ENCODE measurements around the gene PTCD2. TPM values are rescaled to one million over a fixed set of nuclear protein-coding genes. Genes with fewer than 3 reads are reported as not detected.

The PTCD2 gene
- total and polyA plus RNA-seq, 2 of the 8 experiments (the other 6 are each of a cell fraction or from before 2014, with no cell fraction given): 7.3 to 15.4 TPM

GRCh38 chr5:72271702-72272101 is 48.5 kb upstream of the PTCD2 start:
- no peak overlapping the region for H2BK5ac ChIP-seq (ENCODE audit: low read depth, low read length)
- no peaks in the 10 kb centered on the region; the same call in none of the 2 replicates for H3K79me1 ChIP-seq (ENCODE audit: low read depth, low read length)
- no peak for TF ChIP-seq SP4 (IDR thresholded peaks at IDR 0.05; ENCODE audit: low read length)
- no peak for TF ChIP-seq TAF7 (optimal IDR thresholded peaks at IDR 0.05; ENCODE audit: borderline replicate concordance, low read depth, low read length)
- TF ChIP-seq SP1 (IDR thresholded peaks at IDR 0.05; ENCODE audit: low read depth, low read length): no peak
- TF ChIP-seq SUZ12 (IDR thresholded peaks at IDR 0.05; ENCODE audit: low read length): no peak
- no peak for TF ChIP-seq SIRT6 (IDR thresholded peaks at IDR 0.05; ENCODE audit: low read length)
- no peak for TF ChIP-seq MAFK (IDR thresholded peaks at IDR 0.05; ENCODE audit: low read depth, low read length)
- H3K27ac ChIP-seq (ENCODE audit: low read depth, low read length): no peak overlapping the region
- H3K23me2 ChIP-seq (ENCODE audit: low read depth, low read length): no peaks in the 10 kb centered on the region
- no peak overlapping the region for H3K14ac ChIP-seq (ENCODE audit: insufficient read length)
- POLR2A ChIA-PET (ENCODE audit: partially characterized antibody): interaction anchor here (1.2 kb wide), 1 partner anchor 36 kb away, joined by 3 read pairs; no protein-coding TSS in a partner anchor
- no peak overlapping the region for H4K91ac ChIP-seq (replicated peaks; ENCODE audit: insufficient read length, low read length)
- no peak overlapping the region for H3K4ac ChIP-seq (replicated peaks; ENCODE audit: insufficient read length, low read depth, low read length)
- peaks cover 0 to 2% (median 0%) of the 10 kb centered on the region in 4 experiments; a peak in 1 of 7 replicates for H3K4me1 ChIP-seq (replicated peaks in 1 of 4; ENCODE audit: control insufficient read depth in 3 of 4, insufficient read depth in 4 of 4, low read length in 3 of 4)
- CTCF ChIA-PET (ENCODE audit: partially characterized antibody): interaction anchor here (0.7 to 1.7 kb wide), 6 partner anchors 11 to 489 kb away, joined by 3 to 6 read pairs (median 4); no protein-coding TSS in a partner anchor
- peaks cover 0 to 3% (median 0%) of the 10 kb centered on the region in 4 experiments; a peak in 1 of 8 replicates for H3K36me3 ChIP-seq (ENCODE audit: control insufficient read depth in 2 of 4, insufficient read depth in 4 of 4, low read length in 3 of 4)
- no peaks in the 10 kb centered on the region for H4K20me1 ChIP-seq (replicated peaks in 1 of 2; ENCODE audit: control insufficient read depth in 1 of 2, insufficient read depth in 2 of 2, low read length in 2 of 2)
- 92% methylated on average over 3 of the region's 3 CpGs; no CpG with 5 or more reads in 1 of the 2 experiments for WGBS, 2 experiments (ENCODE audit: extremely low coverage in 1 of 2, insufficient coverage in 1 of 2, insufficient read length in 1 of 2, insufficient replicate concordance in 2 of 2, low coverage in 1 of 2, low lambda C conversion rate in 2 of 2, missing lambda C conversion rate in 1 of 2)
- no peak overlapping the region for H2BK20ac ChIP-seq (ENCODE audit: low read length)
- no peak overlapping the region for H3K9ac ChIP-seq (replicated peaks in 1 of 4; ENCODE audit: extremely low read depth in 1 of 4, low read depth in 3 of 4, low read length in 3 of 4)
- H3K56ac ChIP-seq (replicated peaks; ENCODE audit: insufficient read length, low read depth, low read length): no peak overlapping the region
- FAIRE-seq (no peak), DNase-seq (ENCODE audit: low read depth in 1 of 2, low spot score in 2 of 2) (no peak)
- H3K27me3 ChIP-seq (replicated peaks in 1 of 4; ENCODE audit: control insufficient read depth in 3 of 4, extremely low read depth in 1 of 4, insufficient read depth in 3 of 4, low read length in 3 of 4): no peaks in the 10 kb centered on the region
- no peaks in the 10 kb centered on the region for H3K9me3 ChIP-seq (ENCODE audit: insufficient read depth in 2 of 2, low read depth in 1 of 2, low read length in 1 of 2)
- H3K79me2 ChIP-seq (ENCODE audit: control insufficient read depth in 1 of 2, insufficient read depth in 2 of 2, low read length in 2 of 2): peaks cover 0 to 19% of the 10 kb centered on the region in 2 experiments; a peak in 1 of 4 replicates
- no peak overlapping the region for H3K4me2 ChIP-seq (ENCODE audit: insufficient read depth in 1 of 2, low read depth in 2 of 2, low read length in 2 of 2)
- H3K18ac ChIP-seq (ENCODE audit: extremely low read depth, low read length): no peak overlapping the region
- no peak overlapping the region for H4K5ac ChIP-seq (ENCODE audit: insufficient read length, low read depth, low read length)
- no peak overlapping the region for H4K8ac ChIP-seq (ENCODE audit: extremely low read depth, insufficient read depth, low read length)
- H3K4me3 ChIP-seq (ENCODE audit: extremely low read depth in 1 of 4, insufficient read depth in 2 of 4, low read depth in 3 of 4, low read length in 4 of 4): no peak overlapping the region
- no peak overlapping the region for H2AFZ ChIP-seq (ENCODE audit: low read length)
- no peak overlapping the region for H2BK120ac ChIP-seq (replicated peaks; ENCODE audit: low read depth, low read length)
- no peak overlapping the region for H2AK5ac ChIP-seq (ENCODE audit: low read depth, low read length)
- no peak overlapping the region for H2BK12ac ChIP-seq (ENCODE audit: low read depth, low read length)
- no peak overlapping the region for H3K23ac ChIP-seq (ENCODE audit: insufficient read length)
- no peak overlapping the region for H2BK15ac ChIP-seq (ENCODE audit: low read length)

Measured in H1 (cell line).